ENCODE results near the gene ABHD11. TPM values are rescaled to one million over a fixed set of nuclear protein-coding genes. Genes with fewer than 3 reads are reported as not detected.

The ABHD11 gene
- total RNA-seq, 1 donor from 2014 or later: 33.9 TPM

GRCh38 chr7:73768641-73769480 lies 30.3 kb upstream of the ABHD11 start:
- Mint-ChIP-seq H3K36me3 (no peaks in the 10 kb centered on the region), H3K9me3 (no peaks in the 10 kb centered on the region), H3K27ac (no peak overlapping the region), H3K4me1 (peaks cover 6% of the 10 kb centered on the region), H3K27me3 (ENCODE audit: low read depth) (peaks cover 36% of the 10 kb centered on the region), H3K4me3 (peak overlapping the region; percentile 13)
- no peak for DNase-seq (ENCODE audit: low spot score in 2 of 2, unreplicated experiment in 2 of 2)
- TF ChIP-seq CTCF (IDR thresholded peaks at IDR 0.05; ENCODE audit: unreplicated experiment): no peak

- no peaks in the 10 kb centered on the region for H3K36me3 Mint-ChIP-seq
- peaks cover 6% of the 10 kb centered on the region for H3K4me1 Mint-ChIP-seq
- H3K27ac Mint-ChIP-seq: no peak overlapping the region
- no peak for DNase-seq (ENCODE audit: low spot score in 2 of 2, unreplicated experiment in 2 of 2)
- H3K9me3 Mint-ChIP-seq: no peaks in the 10 kb centered on the region
- no peak for TF ChIP-seq CTCF (IDR thresholded peaks at IDR 0.05; ENCODE audit: unreplicated experiment)
- no peak overlapping the region for H3K4me3 Mint-ChIP-seq
- peaks cover 31% of the 10 kb centered on the region for H3K27me3 Mint-ChIP-seq (ENCODE audit: low read depth)
These were observed 28.1 kb upstream of the ABHD11 start for GRCh38 chr7:73766556-73767229.

GRCh38 chr7:73762659-73762999 lies 24.0 kb upstream of the ABHD11 start:
- Mint-ChIP-seq H3K27me3 (ENCODE audit: low read depth) (peaks cover 3% of the 10 kb centered on the region), H3K9me3 (no peaks in the 10 kb centered on the region), H3K4me3 (no peak overlapping the region), H3K27ac (no peak overlapping the region), H3K4me1 (no peaks in the 10 kb centered on the region), H3K36me3 (no peaks in the 10 kb centered on the region)
- TF ChIP-seq CTCF (IDR thresholded peaks at IDR 0.05; ENCODE audit: unreplicated experiment): no peak
- DNase-seq (ENCODE audit: low spot score in 2 of 2, unreplicated experiment in 2 of 2): no peak

- no peak for TF ChIP-seq CTCF (IDR thresholded peaks at IDR 0.05; ENCODE audit: unreplicated experiment)
- no peaks in the 10 kb centered on the region for H3K4me1 Mint-ChIP-seq
- H3K9me3 Mint-ChIP-seq: no peaks in the 10 kb centered on the region
- no peaks in the 10 kb centered on the region for H3K36me3 Mint-ChIP-seq
- H3K27ac Mint-ChIP-seq: no peak overlapping the region
- DNase-seq (ENCODE audit: low spot score in 2 of 2, unreplicated experiment in 2 of 2): no peak
- peaks cover 1% of the 10 kb centered on the region for H3K27me3 Mint-ChIP-seq (ENCODE audit: low read depth)
- no peak overlapping the region for H3K4me3 Mint-ChIP-seq
These were observed 23.5 kb upstream of the ABHD11 start for GRCh38 chr7:73761854-73762658.

- Mint-ChIP-seq H3K36me3 (no peaks in the 10 kb centered on the region), H3K27ac (no peak overlapping the region), H3K9me3 (no peaks in the 10 kb centered on the region), H3K27me3 (ENCODE audit: low read depth) (peaks cover 1% of the 10 kb centered on the region), H3K4me1 (no peaks in the 10 kb centered on the region), H3K4me3 (no peak overlapping the region)
- no peak for DNase-seq (ENCODE audit: low spot score in 2 of 2, unreplicated experiment in 2 of 2)
- no peak for TF ChIP-seq CTCF (IDR thresholded peaks at IDR 0.05; ENCODE audit: unreplicated experiment)
These were observed 20.1 kb upstream of the ABHD11 start for GRCh38 chr7:73758581-73759138.

Measured in mesothelial cell of epicardium (in vitro differentiated cells).